CD8-positive, alpha-beta memory T cell (primary cell): ENCODE results near the gene MZB1. TPM values are rescaled to one million over a fixed set of nuclear protein-coding genes. Genes with fewer than 3 reads are reported as not detected.

Experiments
- CTCF ChIA-PET: fragments of 350-600 bp; sonication (Branson Sonifier 250); formaldehyde crosslinking; loops from one replicate; lab custom pipeline; 2021; ENCODE audit warnings: antibody characterized with exemption; lab: Charles Lee
- POLR2A ChIA-PET: fragments of 350-600 bp; sonication (Branson Sonifier 250); formaldehyde crosslinking; loops from one replicate; lab custom pipeline; 2021; ENCODE audit warnings: antibody characterized with exemption; lab: Charles Lee
- DNase-seq, 5 donors: peaks; one replicate each; pipeline versions ENCODE4 v3.0.0 to v3.0.0-alpha.2; 2020 to 2022; ENCODE audit warnings: mixed read lengths in 1 of 5
- H3K27ac ChIP-seq: one replicate; pipeline ENCODE4 v1.7.0; 2013; ENCODE audit warnings: low read depth, mild to moderate bottlenecking, low read length, moderate library complexity
- H3K27me3 ChIP-seq: 2 replicates; pipeline ENCODE4 v1.7.0; 2013; ENCODE audit warnings: low read length, mild to moderate bottlenecking; ENCODE audit not compliant: insufficient read depth, poor library complexity, severe bottlenecking
- H3K36me3 ChIP-seq: 2 replicates; pipeline ENCODE4 v1.7.0; 2013; ENCODE audit warnings: mild to moderate bottlenecking, low read length, moderate library complexity; ENCODE audit not compliant: insufficient read depth
- H3K4me1 ChIP-seq: 2 replicates; pipeline ENCODE4 v1.7.0; 2013; ENCODE audit warnings: mild to moderate bottlenecking, low read length, moderate library complexity; ENCODE audit not compliant: insufficient read depth
- H3K4me3 ChIP-seq: 2 replicates; pipeline ENCODE4 v1.7.0; 2013; ENCODE audit warnings: mild to moderate bottlenecking, low read length
- H3K9me3 ChIP-seq: 2 replicates; pipeline ENCODE4 v1.7.0; 2013; ENCODE audit warnings: mild to moderate bottlenecking, low read length
- H3K27ac Mint-ChIP-seq, 8 donors: one replicate each; pipeline ENCODE4 v1.8.0; 2020 to 2021; ENCODE audit warnings: mixed read lengths in 8 of 8, mild to moderate bottlenecking in 6 of 8, inconsistent platforms in 3 of 8, moderate library complexity in 3 of 8
- H3K27me3 Mint-ChIP-seq, 2 donors: one replicate each; pipeline ENCODE4 v1.8.0; 2020 to 2021; ENCODE audit warnings: mixed read lengths in 2 of 2, mild to moderate bottlenecking in 1 of 2, moderate library complexity in 1 of 2
- H3K36me3 Mint-ChIP-seq, 3 donors: one replicate each; pipeline ENCODE4 v1.8.0; 2020 to 2021; ENCODE audit warnings: mixed read lengths in 3 of 3, inconsistent platforms in 1 of 3, mild to moderate bottlenecking in 1 of 3
- H3K4me1 Mint-ChIP-seq, 3 donors: one replicate each; pipeline ENCODE4 v1.8.0; 2020 to 2021; ENCODE audit warnings: mixed read lengths in 3 of 3, inconsistent platforms in 1 of 3, mild to moderate bottlenecking in 1 of 3
- H3K4me3 Mint-ChIP-seq, 7 donors: one replicate each; pipeline ENCODE4 v1.8.0; 2020 to 2021; ENCODE audit warnings: mixed read lengths in 7 of 7, mild to moderate bottlenecking in 6 of 7, moderate library complexity in 4 of 7, inconsistent platforms in 2 of 7
- H3K9me3 Mint-ChIP-seq, 5 donors: one replicate each; pipeline ENCODE4 v1.8.0; 2020 to 2022; ENCODE audit warnings: mixed read lengths in 5 of 5, mild to moderate bottlenecking in 3 of 5, moderate library complexity in 2 of 5, inconsistent platforms in 1 of 5
- polyA plus RNA-seq: library from polyadenylated mRNA; unstranded; fragments of 300-500 nt; fragmentation: Illumina TruSeq; gene quantifications from one replicate; pipeline ENCODE4 v1.2.3, GENCODE V29; 2021
- total RNA-seq, 2 experiments: library from RNA; stranded (reverse); gene quantifications; one replicate each; pipeline ENCODE4 v1.2.3, GENCODE V29; 2021

The MZB1 gene
- total and polyA plus RNA-seq, 3 experiments from 2014 or later: 3.5 to 6.4 (median 5.1) TPM

GRCh38 chr5:139394654-139395566 is 5.2 kb upstream of the MZB1 start, which contains the start of gene PROB1:
PROB1 (minus strand) TSS chr5:139395104; CDS start chr5:139395081, 23 bp downstream.
- peak within 1 kb of the TSS in 1 of 8 donors; percentile 66 for H3K27ac Mint-ChIP-seq
- no peaks in the 10 kb centered on the region for H3K27me3 ChIP-seq
- H3K4me1 ChIP-seq: peaks cover 32% of the 10 kb centered on the region
- peak within 1 kb of the TSS; percentile 61 to 95 (median 88) for H3K4me3 Mint-ChIP-seq
- H3K4me1 Mint-ChIP-seq: peaks cover 26 to 46% (median 28%) of the 10 kb centered on the region in 3 donors
- DNase-seq: no peak
- no peak within 1 kb of the TSS for H3K27ac ChIP-seq
- H3K9me3 ChIP-seq: no peaks in the 10 kb centered on the region
- no peaks in the 10 kb centered on the region for H3K36me3 ChIP-seq
- peak within 1 kb of the TSS; percentile 59 for H3K4me3 ChIP-seq
- H3K27me3 Mint-ChIP-seq: peaks cover 0 to 2% of the 10 kb centered on the region in 2 donors
- POLR2A ChIA-PET: interaction anchor here (2.0 kb wide), 1 partner anchor 53 kb away, joined by 7 read pairs; no protein-coding TSS in a partner anchor
- peaks cover 0 to 4% (median 2%) of the 10 kb centered on the region in 3 donors for H3K36me3 Mint-ChIP-seq
- H3K9me3 Mint-ChIP-seq: no peaks in the 10 kb centered on the region
- CTCF ChIA-PET: interaction anchor here (0.8 to 5.4 kb wide), 2 partner anchors 7 to 11 kb away, joined by 3 to 38 read pairs; partner anchors contain the start of gene SPATA24

GRCh38 chr5:139394123-139394653 is 4.5 kb upstream of the MZB1 start:
- Mint-ChIP-seq H3K4me3 (peak overlapping the region in 6 of 7 donors; percentile 44 to 95 (median 88)), H3K4me1 (peaks cover 29 to 48% (median 32%) of the 10 kb centered on the region in 3 donors), H3K27ac (no peak overlapping the region), H3K27me3 (peaks cover 0 to 5% of the 10 kb centered on the region in 2 donors), H3K9me3 (no peaks in the 10 kb centered on the region), H3K36me3 (peaks cover 0 to 2% (median under 1%) of the 10 kb centered on the region in 3 donors)
- H3K9me3 ChIP-seq: no peaks in the 10 kb centered on the region
- DNase-seq: peak in 4 of 5 donors; percentile 38 to 72 (median 47)
- peak overlapping the region; percentile 59 for H3K4me3 ChIP-seq
- ChIA-PET POLR2A (interaction anchor here (2.0 kb wide), 1 partner anchor 52 kb away, joined by 7 read pairs; no protein-coding TSS in a partner anchor), CTCF (interaction anchor here (0.8 to 5.4 kb wide), 2 partner anchors 8 to 11 kb away, joined by 3 to 38 read pairs; partner anchors contain the start of gene SPATA24)
- no peaks in the 10 kb centered on the region for H3K36me3 ChIP-seq
- H3K27ac ChIP-seq: no peak overlapping the region
- H3K27me3 ChIP-seq: no peaks in the 10 kb centered on the region
- H3K4me1 ChIP-seq: peaks cover 39% of the 10 kb centered on the region

DNA sequence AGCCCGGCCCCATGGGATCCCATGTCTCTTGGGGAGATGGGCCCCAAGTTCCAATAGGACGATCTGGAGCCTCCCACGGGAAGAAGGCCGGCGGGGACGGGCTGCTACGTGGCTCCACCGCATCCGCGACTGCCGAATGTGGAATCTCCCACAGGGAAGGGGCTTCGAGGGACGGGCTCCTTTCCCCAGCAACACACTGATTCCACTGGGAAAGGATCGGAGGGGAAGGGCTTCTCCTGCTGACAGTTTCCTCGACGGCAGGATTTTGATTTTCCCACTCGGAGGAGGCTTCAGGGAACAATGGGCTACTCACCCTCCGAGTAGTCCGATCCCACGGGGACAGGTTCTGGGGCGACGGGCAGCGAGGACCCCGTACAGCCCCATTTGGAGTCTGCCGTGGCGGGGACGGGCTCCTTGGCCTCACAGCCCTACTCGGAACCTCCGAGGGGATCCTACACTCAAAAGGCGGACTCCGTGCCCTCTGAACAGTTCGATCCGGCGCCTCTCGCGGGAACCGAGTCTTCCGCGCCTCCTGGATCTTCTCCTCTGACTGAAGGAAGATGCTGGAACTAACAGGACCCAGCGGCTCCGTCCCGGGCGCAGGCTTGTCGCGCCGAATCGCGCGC is 3.9 kb upstream of the MZB1 start:
- ChIA-PET POLR2A (interaction anchor here (2.0 kb wide), 1 partner anchor 51 kb away, joined by 7 read pairs; no protein-coding TSS in a partner anchor), CTCF (interaction anchor here (0.8 to 5.4 kb wide), 2 partner anchors 8 to 9 kb away, joined by 3 to 38 read pairs; partner anchors contain the start of gene SPATA24)
- Histone ChIP-seq H3K27me3 (no peaks in the 10 kb centered on the region), H3K4me3 (peak overlapping the region; percentile 59), H3K9me3 (no peaks in the 10 kb centered on the region), H3K4me1 (peaks cover 41% of the 10 kb centered on the region), H3K36me3 (no peaks in the 10 kb centered on the region), H3K27ac (no peak overlapping the region)
- DNase-seq: peak in 1 of 5 donors; percentile 25
- Mint-ChIP-seq H3K27me3 (peaks cover 0 to 5% of the 10 kb centered on the region in 2 donors), H3K4me1 (peaks cover 27 to 52% (median 34%) of the 10 kb centered on the region in 3 donors), H3K4me3 (peak overlapping the region; percentile 87 to 95 (median 89)), H3K9me3 (no peaks in the 10 kb centered on the region), H3K36me3 (peaks cover 0 to 2% (median 0%) of the 10 kb centered on the region in 3 donors), H3K27ac (peak overlapping the region in 5 of 8 donors; percentile 47 to 92 (median 80))

GRCh38 chr5:139392678-139393496 is 3.2 kb upstream of the MZB1 start:
- Histone ChIP-seq H3K4me1 (peaks cover 41% of the 10 kb centered on the region), H3K27me3 (no peaks in the 10 kb centered on the region), H3K36me3 (no peaks in the 10 kb centered on the region), H3K9me3 (no peaks in the 10 kb centered on the region), H3K27ac (peak overlapping the region; percentile 24), H3K4me3 (peak overlapping the region; percentile 59)
- Mint-ChIP-seq H3K27ac (peak overlapping the region; percentile 61 to 92 (median 83)), H3K27me3 (peaks cover 0 to 5% of the 10 kb centered on the region in 2 donors), H3K4me3 (peak overlapping the region; percentile 87 to 95 (median 89)), H3K36me3 (peaks cover 0 to 2% (median 0%) of the 10 kb centered on the region in 3 donors), H3K4me1 (peaks cover 27 to 59% (median 37%) of the 10 kb centered on the region in 3 donors), H3K9me3 (no peaks in the 10 kb centered on the region)
- DNase-seq: peak; percentile 63 to 84 (median 75)
- CTCF ChIA-PET: interaction anchor here (0.6 to 5.4 kb wide), 6 partner anchors 8 to 170 kb away, joined by 3 to 38 read pairs (median 5); partner anchors contain the start of genes PAIP2 and SPATA24
- POLR2A ChIA-PET: interaction anchor here (1.0 to 2.0 kb wide), 3 partner anchors 11 to 51 kb away, joined by 3 to 9 read pairs (median 7); partner anchors contain the start of gene SPATA24

DNA sequence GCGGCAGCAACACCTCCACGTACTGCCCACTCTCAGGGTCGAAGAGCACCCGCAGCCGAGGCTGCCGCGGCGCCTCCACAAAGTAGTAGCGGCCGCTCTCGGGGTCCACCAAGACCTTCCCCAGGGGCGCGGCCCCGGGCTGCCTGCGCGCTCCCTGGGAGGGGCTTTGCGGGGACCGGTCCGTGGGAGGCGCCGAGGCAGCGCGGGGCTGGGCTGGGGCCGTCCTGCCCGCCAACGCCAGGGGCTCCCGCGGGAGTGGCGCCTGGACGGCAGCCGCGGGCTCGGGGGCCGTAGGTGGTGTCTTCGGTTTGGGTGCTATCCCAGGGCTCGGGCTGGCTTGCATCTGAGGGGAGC is 2.6 kb upstream of the MZB1 start:
- ChIA-PET POLR2A (interaction anchor here (0.5 to 1.8 kb wide), 4 partner anchors 11 to 122 kb away, joined by 3 to 9 read pairs (median 4); partner anchors contain the start of genes MATR3 and SPATA24), CTCF (interaction anchor here (0.6 to 5.4 kb wide), 6 partner anchors 10 to 169 kb away, joined by 4 to 38 read pairs (median 5); partner anchors contain the start of genes PAIP2 and SPATA24)
- Histone ChIP-seq H3K27me3 (no peaks in the 10 kb centered on the region), H3K4me1 (peaks cover 41% of the 10 kb centered on the region), H3K36me3 (no peaks in the 10 kb centered on the region), H3K9me3 (no peaks in the 10 kb centered on the region), H3K4me3 (peak overlapping the region; percentile 59), H3K27ac (peak overlapping the region; percentile 24)
- Mint-ChIP-seq H3K4me3 (peak overlapping the region; percentile 87 to 95 (median 89)), H3K9me3 (no peaks in the 10 kb centered on the region), H3K36me3 (peaks cover 0 to 2% (median 0%) of the 10 kb centered on the region in 3 donors), H3K4me1 (peaks cover 27 to 61% (median 37%) of the 10 kb centered on the region in 3 donors), H3K27ac (peak overlapping the region in 7 of 8 donors; percentile 80 to 97 (median 83)), H3K27me3 (peaks cover 0 to 5% of the 10 kb centered on the region in 2 donors)
- no peak for DNase-seq

GRCh38 chr5:139391570-139392323 is 2.0 kb upstream of the MZB1 start:
- Mint-ChIP-seq H3K36me3 (peaks cover 0 to 2% (median 0%) of the 10 kb centered on the region in 3 donors), H3K27me3 (peaks cover 0 to 5% of the 10 kb centered on the region in 2 donors), H3K4me1 (peaks cover 27 to 63% (median 37%) of the 10 kb centered on the region in 3 donors), H3K27ac (peak overlapping the region; percentile 83 to 97 (median 92)), H3K9me3 (no peaks in the 10 kb centered on the region), H3K4me3 (peak overlapping the region; percentile 75 to 89 (median 84))
- no peaks in the 10 kb centered on the region for H3K9me3 ChIP-seq
- POLR2A ChIA-PET: interaction anchor here (0.5 to 2.3 kb wide), 7 partner anchors 12 to 1052 kb away, joined by 3 to 20 read pairs (median 6); partner anchors contain the start of genes MATR3, PAIP2 and SPATA24
- peaks cover 41% of the 10 kb centered on the region for H3K4me1 ChIP-seq
- H3K36me3 ChIP-seq: no peaks in the 10 kb centered on the region
- peak overlapping the region; percentile 24 for H3K27ac ChIP-seq
- CTCF ChIA-PET: interaction anchor here (0.7 to 5.4 kb wide), 8 partner anchors 10 to 141 kb away, joined by 3 to 38 read pairs (median 4); partner anchors contain the start of genes PAIP2 and SPATA24
- H3K27me3 ChIP-seq: no peaks in the 10 kb centered on the region
- no peak for DNase-seq
- peak overlapping the region; percentile 59 for H3K4me3 ChIP-seq
